NT2/D1 (cell line): ENCODE measurements around the gene CACNA2D3.

Experiments used
- DNase-seq: peaks from one replicate; pipeline ENCODE4 v3.0.0-alpha.2; 2011; ENCODE audit warnings: low read depth, low spot score
- H3K27me3 ChIP-seq: 2 replicates; pipeline ENCODE4 v1.6.0; 2011; ENCODE audit warnings: mild to moderate bottlenecking; ENCODE audit not compliant: insufficient read length, insufficient read depth
- H3K36me3 ChIP-seq: 2 replicates; pipeline ENCODE4 v1.6.1; 2011; ENCODE audit warnings: mild to moderate bottlenecking, low read length, mixed read lengths; ENCODE audit not compliant: insufficient read depth, insufficient read length
- H3K4me1 ChIP-seq: 2 replicates; pipeline ENCODE4 v1.5.1; 2011; ENCODE audit not compliant: insufficient read depth, insufficient read length
- H3K4me3 ChIP-seq: 2 replicates; pipeline ENCODE4 v1.5.1; 2011; ENCODE audit warnings: low read depth; ENCODE audit not compliant: insufficient read length
- H3K9ac ChIP-seq: 2 replicates; pipeline ENCODE4 v1.6.0; 2011; ENCODE audit warnings: low read depth; ENCODE audit not compliant: insufficient read length
- H3K9me3 ChIP-seq: 2 replicates; pipeline ENCODE4 v1.5.1; 2011; ENCODE audit warnings: mild to moderate bottlenecking, low read length; ENCODE audit not compliant: insufficient read depth
- SUZ12 ChIP-seq: IDR thresholded peaks from 2 replicates; pipeline ENCODE4 v1.6.1; 2011; ENCODE audit not compliant: insufficient read length, insufficient read depth; ENCODE audit errors: extremely low read depth
- YY1 ChIP-seq: IDR thresholded peaks from 2 replicates; pipeline ENCODE4 v1.6.1; 2011; ENCODE audit not compliant: insufficient read length, insufficient read depth
- ZNF274 ChIP-seq: IDR thresholded peaks from 2 replicates; pipeline ENCODE4 v1.6.1; 2011; ENCODE audit warnings: mild to moderate bottlenecking, low read depth, low read length

CACNA2D3 gene

DNA sequence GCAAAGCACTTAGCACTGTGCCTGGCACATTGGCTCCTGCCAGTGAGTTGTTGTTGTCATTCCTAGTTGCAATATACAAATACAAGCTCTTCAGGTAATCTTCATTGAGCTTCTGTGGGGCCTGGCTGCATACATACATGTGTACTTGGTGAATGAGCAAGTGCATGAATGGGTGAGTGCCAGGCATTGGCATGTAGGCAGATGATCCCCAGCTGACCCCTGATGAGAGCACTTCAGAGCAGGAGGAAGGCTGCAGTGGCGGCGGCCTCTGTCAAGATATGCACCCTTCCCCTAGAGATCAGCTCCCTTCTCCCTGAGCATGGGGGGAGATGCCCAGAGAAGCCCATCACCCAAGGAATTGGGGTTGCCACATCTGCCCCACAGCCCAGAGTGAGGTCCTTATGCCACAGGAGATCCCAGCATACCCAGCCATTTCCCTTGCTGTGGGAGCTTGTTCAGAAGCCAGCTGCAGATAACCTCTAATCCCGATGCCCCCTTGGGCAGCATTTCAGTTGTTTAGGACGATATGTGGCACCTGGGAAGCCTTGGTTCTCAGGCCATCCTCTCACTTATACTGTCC, 8.8 kb downstream of the CACNA2D3 start:
- no peaks in the 10 kb centered on the region for H3K36me3 ChIP-seq
- H3K9ac ChIP-seq: no peak overlapping the region
- no peak for TF ChIP-seq YY1
- TF ChIP-seq SUZ12: no peak
- no peak for TF ChIP-seq ZNF274
- peaks cover 12% of the 10 kb centered on the region for H3K4me1 ChIP-seq
- DNase-seq: no peak
- no peaks in the 10 kb centered on the region for H3K27me3 ChIP-seq
- H3K9me3 ChIP-seq: no peaks in the 10 kb centered on the region
- H3K4me3 ChIP-seq: no peak overlapping the region

DNA sequence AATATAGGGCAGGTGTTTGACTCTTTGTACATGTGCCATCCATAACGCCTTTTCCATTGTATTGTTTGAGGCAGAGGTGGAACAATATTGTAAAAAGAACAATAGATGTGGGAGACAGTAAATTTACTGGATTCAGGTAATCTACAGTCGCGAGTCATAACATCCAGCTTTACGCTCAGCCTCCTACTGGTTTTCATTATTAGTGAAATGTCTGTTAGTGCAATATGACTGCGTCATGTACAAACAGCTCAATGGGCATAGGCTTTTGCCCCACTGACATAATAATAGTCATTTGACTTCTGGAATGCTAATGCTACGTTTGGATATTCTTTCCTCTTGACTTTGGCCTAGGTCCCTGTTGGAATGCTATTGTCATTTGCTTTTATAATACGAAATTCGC, 9.5 kb downstream of the CACNA2D3 start:
- Histone ChIP-seq H3K36me3 (no peaks in the 10 kb centered on the region), H3K9ac (no peak overlapping the region), H3K9me3 (no peaks in the 10 kb centered on the region), H3K4me3 (no peak overlapping the region), H3K27me3 (no peaks in the 10 kb centered on the region), H3K4me1 (peaks cover 12% of the 10 kb centered on the region)
- no peak for DNase-seq
- TF ChIP-seq YY1 (no peak), ZNF274 (no peak)

DNA sequence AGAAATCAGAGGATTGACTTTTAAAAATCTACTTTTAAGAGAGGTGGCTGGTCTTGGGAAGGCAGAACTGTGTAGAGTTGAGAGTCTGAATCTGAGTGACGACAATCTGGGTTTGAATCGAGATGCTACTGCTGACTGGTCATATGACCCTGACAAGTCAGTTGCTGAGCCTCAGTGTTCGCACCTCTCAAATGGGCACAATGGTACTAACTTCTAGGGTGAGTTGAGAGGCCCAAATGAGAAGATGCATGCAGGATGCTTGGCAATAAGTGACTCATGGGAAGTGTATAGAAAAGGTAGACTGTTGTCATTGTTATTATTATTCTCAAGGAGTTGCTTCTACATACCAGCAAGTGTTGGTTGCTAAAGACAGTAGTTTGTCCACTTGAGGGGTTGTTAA, 10.3 kb downstream of the CACNA2D3 start:
- TF ChIP-seq SUZ12 (no peak), ZNF274 (no peak), YY1 (no peak)
- Histone ChIP-seq H3K9me3 (no peaks in the 10 kb centered on the region), H3K27me3 (no peaks in the 10 kb centered on the region), H3K9ac (no peak overlapping the region), H3K36me3 (no peaks in the 10 kb centered on the region), H3K4me1 (peaks cover 12% of the 10 kb centered on the region), H3K4me3 (no peak overlapping the region)
- DNase-seq: no peak

DNA sequence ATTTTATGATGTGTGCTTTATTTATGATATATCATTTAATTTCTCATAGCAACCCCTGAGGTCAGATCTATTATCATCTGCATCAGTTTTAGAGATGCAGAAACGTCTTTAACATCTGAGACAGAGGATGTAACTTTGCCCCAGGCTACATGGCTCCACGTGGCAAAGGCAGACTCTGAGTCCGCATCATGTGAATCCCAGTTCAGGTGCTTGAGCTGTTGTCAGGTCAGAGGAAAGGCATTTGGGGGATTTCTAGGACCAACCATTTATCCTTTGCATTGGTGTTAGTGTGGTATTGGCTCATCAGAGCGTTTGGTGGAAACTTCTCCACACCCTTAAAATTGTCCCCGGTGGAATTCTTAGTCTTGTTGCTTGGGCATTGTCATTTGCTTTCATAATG, 10.8 kb downstream of the CACNA2D3 start:
- no peak for DNase-seq
- Histone ChIP-seq H3K9ac (no peak overlapping the region), H3K4me3 (no peak overlapping the region), H3K4me1 (peaks cover 12% of the 10 kb centered on the region), H3K9me3 (no peaks in the 10 kb centered on the region), H3K36me3 (no peaks in the 10 kb centered on the region), H3K27me3 (no peaks in the 10 kb centered on the region)
- TF ChIP-seq SUZ12: no peak
- TF ChIP-seq YY1: no peak
- no peak for TF ChIP-seq ZNF274

DNA sequence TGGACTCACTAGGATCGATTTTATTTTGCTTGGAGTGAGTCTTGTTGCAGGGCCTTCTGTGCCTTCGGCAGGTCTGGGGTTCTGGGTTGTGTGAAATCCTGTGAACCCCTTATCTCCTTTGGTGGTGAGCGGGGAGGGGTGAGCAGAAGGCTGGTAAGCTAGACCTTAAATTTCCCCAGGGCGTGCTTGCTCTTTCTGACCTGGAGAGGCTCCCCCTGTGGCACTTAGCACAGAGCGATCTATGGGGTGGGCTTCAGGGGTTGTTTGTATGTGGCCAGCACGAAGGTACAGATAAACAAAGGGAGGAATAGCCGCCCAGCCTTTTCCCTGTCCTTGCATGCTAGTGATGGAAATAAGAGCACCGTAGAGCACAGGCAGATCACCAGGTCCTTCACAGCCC, 11.8 kb downstream of the CACNA2D3 start:
- no peak for TF ChIP-seq SUZ12
- TF ChIP-seq YY1: no peak
- no peak for TF ChIP-seq ZNF274
- H3K36me3 ChIP-seq: no peaks in the 10 kb centered on the region

DNA sequence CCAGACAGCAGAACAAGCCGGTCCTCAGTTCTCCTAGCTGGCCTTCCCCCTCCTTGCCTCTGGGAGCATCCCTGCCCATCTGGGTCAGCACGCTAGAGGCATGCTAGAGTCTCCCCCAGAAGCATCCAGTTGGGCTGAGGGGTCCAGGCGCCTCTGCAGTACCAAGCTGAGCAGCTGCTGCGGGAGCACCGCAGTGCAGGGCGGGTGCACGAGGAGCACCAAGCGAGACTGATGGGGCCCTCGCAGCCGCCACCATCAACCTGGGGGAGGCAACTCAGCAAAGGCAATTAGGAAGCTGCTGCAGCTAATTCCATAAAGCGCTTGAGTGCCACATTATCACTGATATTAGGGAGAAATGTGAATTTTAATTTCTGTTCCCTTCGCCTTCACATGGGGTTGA, 12.4 kb downstream of the CACNA2D3 start:
- H3K9me3 ChIP-seq: no peaks in the 10 kb centered on the region
- H3K9ac ChIP-seq: peak overlapping the region; percentile 9
- TF ChIP-seq YY1 (no peak), SUZ12 (no peak), ZNF274 (no peak)
- DNase-seq: no peak
- no peak overlapping the region for H3K4me3 ChIP-seq
- H3K27me3 ChIP-seq: no peaks in the 10 kb centered on the region
- no peaks in the 10 kb centered on the region for H3K36me3 ChIP-seq
- peaks cover 12% of the 10 kb centered on the region for H3K4me1 ChIP-seq

More for the DNA sequence above, 11.8 kb downstream of the CACNA2D3 start:
- Histone ChIP-seq H3K9me3 (no peaks in the 10 kb centered on the region), H3K9ac (peak overlapping the region; percentile 9), H3K4me3 (no peak overlapping the region), H3K4me1 (peaks cover 12% of the 10 kb centered on the region), H3K27me3 (no peaks in the 10 kb centered on the region)
- DNase-seq: no peak

DNA sequence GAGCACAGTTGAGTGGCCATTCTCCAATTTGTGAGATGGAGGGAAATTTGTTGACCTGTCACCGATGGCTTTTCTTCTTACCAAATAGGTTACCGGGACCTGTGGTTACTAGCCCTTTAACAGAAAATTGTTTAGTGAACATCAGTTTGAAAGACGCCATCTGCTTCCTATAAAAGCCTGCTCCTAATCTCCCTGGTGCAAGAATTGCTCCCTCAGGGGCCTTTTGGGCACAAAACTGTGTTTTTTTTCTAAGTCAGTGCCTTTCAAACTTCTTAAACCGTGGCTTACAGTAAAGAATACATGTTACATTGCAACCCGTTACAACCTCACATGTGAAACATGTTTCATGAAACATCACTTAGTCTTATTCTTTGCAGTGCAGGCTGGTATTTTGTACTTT, 15.0 kb downstream of the CACNA2D3 start:
- Histone ChIP-seq H3K36me3 (no peaks in the 10 kb centered on the region), H3K27me3 (no peaks in the 10 kb centered on the region), H3K4me1 (peaks cover 13% of the 10 kb centered on the region), H3K4me3 (no peak overlapping the region), H3K9me3 (no peaks in the 10 kb centered on the region), H3K9ac (no peak overlapping the region)
- no peak for DNase-seq
- no peak for TF ChIP-seq YY1
- TF ChIP-seq SUZ12: no peak
- TF ChIP-seq ZNF274: no peak

DNA sequence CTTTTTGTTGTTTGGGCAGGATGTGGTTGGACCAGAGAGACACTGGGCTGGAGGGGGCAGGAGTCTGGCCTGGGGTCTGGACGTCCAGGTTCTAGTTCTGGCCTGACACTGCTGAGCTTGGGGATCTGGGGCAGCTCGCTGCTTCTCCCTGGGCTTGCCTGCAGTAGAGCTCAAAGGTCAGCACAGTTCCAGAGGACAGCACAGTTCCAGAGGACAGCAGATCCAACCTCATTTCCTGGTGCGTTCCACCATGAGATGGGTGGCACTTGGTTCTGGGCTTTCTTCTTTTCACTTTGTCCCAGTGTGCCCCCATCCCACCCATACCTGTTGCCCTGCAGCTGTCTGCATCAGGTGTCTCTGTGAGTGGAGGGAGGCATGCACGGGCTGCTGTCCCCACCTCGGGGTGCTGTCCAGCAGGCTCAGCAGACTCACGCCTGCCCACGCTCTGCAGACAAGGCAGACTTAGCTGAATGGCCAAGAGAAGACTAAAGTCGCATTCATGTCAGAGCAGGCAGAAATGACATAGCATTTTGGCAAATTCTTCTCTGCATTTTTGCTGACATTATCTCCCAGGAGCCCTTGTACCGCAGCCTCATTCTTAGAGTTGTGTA, 16.7 kb downstream of the CACNA2D3 start:
- DNase-seq: no peak
- no peaks in the 10 kb centered on the region for H3K27me3 ChIP-seq
- no peak overlapping the region for H3K9ac ChIP-seq
- TF ChIP-seq YY1 (no peak), SUZ12 (no peak), ZNF274 (no peak)
- H3K9me3 ChIP-seq: no peaks in the 10 kb centered on the region
- H3K4me1 ChIP-seq: peaks cover 17% of the 10 kb centered on the region
- no peaks in the 10 kb centered on the region for H3K36me3 ChIP-seq
- no peak overlapping the region for H3K4me3 ChIP-seq
